Naive thymus-derived CD8-positive, alpha-beta T cell (primary cell): ENCODE data around the gene PITHD1. TPM values are rescaled to one million over a fixed set of nuclear protein-coding genes. Genes with fewer than 3 reads are reported as not detected.

Experiments used
- ATAC-seq, 2 donors: fragments of 150-1000 bp; cut with Tn5 transposase in 1 of 2; sonication (Bioruptor Pico), chemical (Tn5 transposase) in 1 of 2; 1 replicate in 1 of 2; 2 replicates in 1 of 2; pipeline ENCODE4 v1.10.0; 2021; ENCODE audit warnings: mild to moderate bottlenecking in 2 of 2, moderate library complexity in 2 of 2
- POLR2A ChIA-PET: fragments of 350-600 bp; sonication (Branson Sonifier 250); formaldehyde crosslinking; loops from one replicate; lab custom pipeline; 2021; ENCODE audit warnings: antibody characterized with exemption; lab: Charles Lee
- DNase-seq, 10 donors: peaks; one replicate each; pipeline versions ENCODE4 v3.0.0 to v3.0.0-alpha.2; 2020 to 2022
- H3K27ac Mint-ChIP-seq, 10 donors: one replicate each; pipeline ENCODE4 v1.8.0; 2020 to 2022; ENCODE audit warnings: mild to moderate bottlenecking in 10 of 10, mixed read lengths in 10 of 10, moderate library complexity in 4 of 10, inconsistent platforms in 1 of 10
- H3K27me3 Mint-ChIP-seq, 5 donors: one replicate each; pipeline ENCODE4 v1.8.0; 2021 to 2022; ENCODE audit warnings: mixed read lengths in 5 of 5
- H3K36me3 Mint-ChIP-seq, 3 donors: one replicate each; pipeline ENCODE4 v1.8.0; 2020 to 2022; ENCODE audit warnings: mixed read lengths in 3 of 3, mild to moderate bottlenecking in 2 of 3, inconsistent platforms in 1 of 3
- H3K4me1 Mint-ChIP-seq, 4 donors: one replicate each; pipeline ENCODE4 v1.8.0; 2021 to 2022; ENCODE audit warnings: mixed read lengths in 4 of 4
- H3K4me3 Mint-ChIP-seq, 10 donors: one replicate each; pipeline ENCODE4 v1.8.0; 2020 to 2022; ENCODE audit warnings: mild to moderate bottlenecking in 10 of 10, mixed read lengths in 10 of 10, moderate library complexity in 6 of 10, inconsistent platforms in 1 of 10
- H3K9me3 Mint-ChIP-seq, 9 donors: one replicate each; pipeline ENCODE4 v1.8.0; 2020 to 2022; ENCODE audit warnings: mixed read lengths in 9 of 9, mild to moderate bottlenecking in 3 of 9, inconsistent platforms in 1 of 9, moderate library complexity in 1 of 9
- polyA plus RNA-seq, 3 donors: library from polyadenylated mRNA; unstranded; fragments of 300-500 nt; fragmentation: Illumina TruSeq; gene quantifications; one replicate each; pipeline ENCODE4 v1.2.3, GENCODE V29; 2021
- total RNA-seq, 8 experiments: library from RNA in 2 of 8; stranded (reverse) in 2 of 8; gene quantifications; one replicate each; pipeline ENCODE4 v1.2.3 and lab custom pipeline; 2021 to 2026

PITHD1 gene
- total and polyA plus RNA-seq, 5 experiments from 2014 or later: 68.1 to 86.6 (median 79.1) TPM

DNA sequence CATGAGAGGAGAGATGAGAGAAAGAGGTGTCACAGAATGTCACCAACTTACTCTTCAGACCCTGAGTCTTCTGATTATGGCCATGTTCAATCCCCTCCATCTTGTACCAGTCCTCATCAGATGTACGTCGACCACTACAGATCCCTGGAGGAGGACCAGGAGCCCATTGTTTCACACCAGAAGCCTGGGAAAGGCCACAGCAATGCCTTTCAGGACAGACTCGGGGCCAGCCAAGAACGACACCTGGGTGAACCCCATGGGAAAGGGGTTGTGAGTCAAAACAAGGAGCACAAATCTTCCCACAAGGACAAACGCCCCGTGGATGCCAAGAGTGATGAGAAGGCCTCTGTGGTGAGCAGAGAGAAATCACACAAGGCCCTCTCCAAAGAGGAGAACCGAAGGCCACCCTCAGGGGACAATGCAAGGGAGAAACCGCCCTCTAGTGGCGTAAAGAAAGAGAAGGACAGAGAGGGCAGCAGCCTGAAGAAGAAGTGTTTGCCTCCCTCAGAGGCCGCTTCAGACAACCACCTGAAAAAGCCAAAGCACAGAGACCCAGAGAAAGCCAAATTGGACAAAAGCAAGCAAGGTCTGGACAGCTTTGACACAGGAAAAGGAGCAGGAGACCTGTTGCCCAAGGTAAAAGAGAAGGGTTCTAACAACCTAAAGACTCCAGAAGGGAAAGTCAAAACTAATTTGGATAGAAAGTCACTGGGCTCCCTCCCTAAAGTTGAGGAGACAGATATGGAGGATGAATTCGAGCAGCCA lies 27.0 kb upstream of the PITHD1 start:
- H3K27ac Mint-ChIP-seq: peak overlapping the region in 5 of 10 donors; percentile 47 to 91 (median 78)
- peaks cover 4 to 87% (median 22%) of the 10 kb centered on the region in 3 donors for H3K36me3 Mint-ChIP-seq
- no peak overlapping the region for H3K4me3 Mint-ChIP-seq
- POLR2A ChIA-PET: interaction anchor here (0.6 kb wide), 1 partner anchor 14 kb away, joined by 10 read pairs; no protein-coding TSS in a partner anchor
- H3K4me1 Mint-ChIP-seq: peaks cover 27 to 35% (median 32%) of the 10 kb centered on the region in 4 donors
- no peaks in the 10 kb centered on the region for H3K27me3 Mint-ChIP-seq
- ATAC-seq: peak; percentile 44 to 65
- no peaks in the 10 kb centered on the region for H3K9me3 Mint-ChIP-seq
- DNase-seq: peak in 8 of 10 donors; percentile 8 to 69 (median 20)

GRCh38 chr1:23751815-23752200 lies 26.4 kb upstream of the PITHD1 start:
- Mint-ChIP-seq H3K36me3 (peaks cover 4 to 88% (median 22%) of the 10 kb centered on the region in 3 donors), H3K9me3 (no peaks in the 10 kb centered on the region), H3K4me1 (peaks cover 25 to 33% (median 29%) of the 10 kb centered on the region in 4 donors), H3K27ac (peak overlapping the region in 3 of 10 donors; percentile 78 to 91 (median 85)), H3K4me3 (no peak overlapping the region), H3K27me3 (no peaks in the 10 kb centered on the region)
- DNase-seq (no peak), ATAC-seq (no peak)
- POLR2A ChIA-PET: no interaction called here

DNA sequence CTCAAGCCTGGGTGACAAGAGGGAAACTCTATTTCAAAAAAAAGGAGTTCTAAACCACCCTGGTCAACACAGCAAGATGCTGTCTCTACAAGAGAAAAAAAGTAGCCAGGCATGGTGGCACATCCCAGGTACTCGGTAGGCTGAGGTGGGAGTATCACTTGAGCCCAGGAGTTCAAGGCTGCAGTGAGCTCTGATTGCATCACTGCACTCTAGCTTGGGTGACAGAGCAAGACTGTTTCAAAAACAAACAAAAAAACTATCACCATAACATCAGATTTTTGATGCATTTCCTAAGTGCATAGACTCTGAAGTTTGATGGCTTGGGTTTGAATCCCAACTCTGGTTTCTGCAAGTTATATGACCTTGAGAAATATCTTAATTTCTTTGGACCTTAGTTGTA lies 25.3 kb upstream of the PITHD1 start:
- Mint-ChIP-seq H3K4me1 (peaks cover 15 to 22% (median 18%) of the 10 kb centered on the region in 4 donors), H3K36me3 (peaks cover 4 to 95% (median 22%) of the 10 kb centered on the region in 3 donors), H3K9me3 (no peaks in the 10 kb centered on the region), H3K27ac (peak overlapping the region in 1 of 10 donors; percentile 37), H3K27me3 (no peaks in the 10 kb centered on the region), H3K4me3 (no peak overlapping the region)
- DNase-seq (no peak), ATAC-seq (no peak)
- POLR2A ChIA-PET: no interaction called here

- POLR2A ChIA-PET: no interaction called here
- no peak overlapping the region for H3K27ac Mint-ChIP-seq
- H3K4me3 Mint-ChIP-seq: no peak overlapping the region
- no peaks in the 10 kb centered on the region for H3K27me3 Mint-ChIP-seq
- no peaks in the 10 kb centered on the region for H3K9me3 Mint-ChIP-seq
- DNase-seq (no peak), ATAC-seq (no peak)
- H3K4me1 Mint-ChIP-seq: peaks cover 0 to 8% (median 4%) of the 10 kb centered on the region in 4 donors
- peaks cover 0 to 99% (median 15%) of the 10 kb centered on the region in 3 donors for H3K36me3 Mint-ChIP-seq
Measured at GRCh38 chr1:23756676-23757075, 21.5 kb upstream of the PITHD1 start.

GRCh38 chr1:23757812-23758211 lies 20.4 kb upstream of the PITHD1 start:
- Mint-ChIP-seq H3K9me3 (no peaks in the 10 kb centered on the region), H3K36me3 (peaks cover 0 to 98% (median 14%) of the 10 kb centered on the region in 3 donors), H3K27me3 (no peaks in the 10 kb centered on the region), H3K4me1 (peaks cover 0 to 8% (median 3%) of the 10 kb centered on the region in 4 donors), H3K4me3 (no peak overlapping the region), H3K27ac (no peak overlapping the region)
- POLR2A ChIA-PET: interaction anchor here (0.7 to 1.5 kb wide), 2 partner anchors 14 kb away, joined by 5 to 6 read pairs; partner anchors contain the start of gene ELOA
- ATAC-seq (no peak), DNase-seq (no peak)

DNA sequence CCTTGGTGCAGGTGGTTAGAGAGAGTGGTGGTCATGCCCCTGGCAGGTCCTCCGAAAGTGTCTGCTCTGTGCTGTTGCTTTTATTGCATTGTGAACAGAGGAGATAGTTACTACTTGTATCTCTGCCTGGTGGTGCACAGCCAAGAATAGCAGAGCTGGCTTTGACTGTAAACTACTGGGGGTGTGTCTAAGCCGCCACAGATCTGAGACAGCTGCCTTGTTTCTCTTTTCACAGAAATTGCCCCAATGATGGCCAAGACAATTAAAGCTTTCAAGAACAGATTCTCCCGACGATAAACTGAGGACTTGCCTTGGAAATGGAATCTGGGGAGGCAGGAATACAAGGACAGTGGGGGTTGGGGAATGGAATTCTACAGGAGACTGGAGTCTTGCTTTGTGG lies 18.9 kb upstream of the PITHD1 start:
- Mint-ChIP-seq H3K36me3 (peaks cover 0 to 91% (median 9%) of the 10 kb centered on the region in 3 donors), H3K27ac (peak overlapping the region in 2 of 10 donors; percentile 13 to 35), H3K4me1 (peaks cover 0 to 7% (median 3%) of the 10 kb centered on the region in 4 donors), H3K9me3 (no peaks in the 10 kb centered on the region), H3K4me3 (no peak overlapping the region), H3K27me3 (no peaks in the 10 kb centered on the region)
- DNase-seq: no peak
- POLR2A ChIA-PET: no interaction called here
- no peak for ATAC-seq

DNA sequence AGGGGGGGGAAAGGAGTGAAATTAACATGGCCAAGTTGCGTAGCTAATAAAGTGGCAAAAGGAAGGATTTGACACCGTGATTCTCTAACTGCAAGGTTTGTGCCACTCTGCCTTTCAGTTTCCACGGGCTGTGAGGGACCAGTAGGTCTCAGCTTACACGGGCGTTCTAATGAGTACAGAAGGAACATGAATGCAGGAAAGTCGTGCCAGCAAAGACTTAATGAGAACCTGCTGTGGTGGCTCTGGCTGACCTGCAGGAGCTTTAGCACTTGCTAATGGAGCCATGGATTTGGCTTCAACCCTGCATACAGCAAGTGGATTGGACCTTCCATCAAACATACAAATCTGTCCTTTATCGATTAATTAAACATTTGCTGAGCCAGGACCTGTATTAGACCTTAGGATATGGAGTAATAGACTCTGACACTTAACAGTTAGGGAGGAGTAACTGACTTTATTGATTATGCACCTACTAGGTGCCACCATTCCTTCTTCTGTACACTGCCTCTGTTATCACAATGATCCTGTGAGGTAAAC lies 15.1 kb upstream of the PITHD1 start:
- POLR2A ChIA-PET: no interaction called here
- DNase-seq: no peak
- Mint-ChIP-seq H3K36me3 (peaks cover 0 to 73% (median 2%) of the 10 kb centered on the region in 3 donors), H3K4me3 (no peak overlapping the region), H3K4me1 (peaks cover 0 to 7% (median 2%) of the 10 kb centered on the region in 4 donors), H3K9me3 (no peaks in the 10 kb centered on the region), H3K27me3 (no peaks in the 10 kb centered on the region), H3K27ac (peak overlapping the region in 3 of 10 donors; percentile 40 to 43 (median 43))
- ATAC-seq: no peak

GRCh38 chr1:23768733-23769132 lies 9.5 kb upstream of the PITHD1 start:
- no peak overlapping the region for H3K27ac Mint-ChIP-seq
- H3K4me1 Mint-ChIP-seq: peaks cover 3 to 7% (median 6%) of the 10 kb centered on the region in 4 donors
- no peak for ATAC-seq
- peaks cover 0 to 30% (median 0%) of the 10 kb centered on the region in 3 donors for H3K36me3 Mint-ChIP-seq
- H3K4me3 Mint-ChIP-seq: no peak overlapping the region
- no peak for DNase-seq
- no peaks in the 10 kb centered on the region for H3K9me3 Mint-ChIP-seq
- POLR2A ChIA-PET: interaction anchor here (0.6 kb wide), 1 partner anchor 56 kb away, joined by 3 read pairs; no protein-coding TSS in a partner anchor
- no peaks in the 10 kb centered on the region for H3K27me3 Mint-ChIP-seq

GRCh38 chr1:23772049-23772853 lies 6.0 kb upstream of the PITHD1 start:
- Mint-ChIP-seq H3K36me3 (peaks cover 0 to 18% (median 0%) of the 10 kb centered on the region in 3 donors), H3K4me1 (peaks cover 3 to 33% (median 18%) of the 10 kb centered on the region in 4 donors), H3K9me3 (no peaks in the 10 kb centered on the region), H3K27ac (no peak overlapping the region), H3K27me3 (no peaks in the 10 kb centered on the region), H3K4me3 (no peak overlapping the region)
- peak; percentile 95 to 99 for ATAC-seq
- POLR2A ChIA-PET: interaction anchor here (0.7 to 2.0 kb wide), 7 partner anchors 27 to 811 kb away, joined by 3 to 7 read pairs (median 4); partner anchors contain the start of genes ELOA and GALE
- peak; percentile 69 to 91 (median 80) for DNase-seq

DNA sequence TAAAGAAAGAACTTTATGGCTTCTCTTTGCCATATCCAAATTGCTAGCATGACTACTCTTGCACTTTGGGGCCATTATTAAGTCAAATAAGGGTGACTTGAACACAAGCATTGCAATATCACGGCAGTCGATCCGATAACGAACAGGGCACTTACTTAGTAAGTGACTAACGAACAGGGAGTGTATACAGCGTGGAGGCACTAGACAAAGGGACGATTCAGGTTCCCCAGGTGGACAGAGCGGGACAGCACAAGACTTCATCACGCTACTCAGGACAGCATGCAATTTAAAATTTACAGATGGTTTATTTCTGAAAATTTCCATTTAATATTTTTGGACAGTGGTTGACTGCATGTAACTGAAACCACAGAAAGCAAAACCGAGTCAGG lies 5.4 kb upstream of the PITHD1 start:
- ATAC-seq (no peak), DNase-seq (no peak)
- H3K4me1 Mint-ChIP-seq: peaks cover 3 to 39% (median 19%) of the 10 kb centered on the region in 4 donors
- H3K27ac Mint-ChIP-seq: no peak overlapping the region
- H3K4me3 Mint-ChIP-seq: no peak overlapping the region
- no peaks in the 10 kb centered on the region for H3K27me3 Mint-ChIP-seq
- H3K36me3 Mint-ChIP-seq: peaks cover 0 to 13% (median 0%) of the 10 kb centered on the region in 3 donors
- no peaks in the 10 kb centered on the region for H3K9me3 Mint-ChIP-seq
- POLR2A ChIA-PET: no interaction called here

GRCh38 chr1:23774174-23774880 lies 3.9 kb upstream of the PITHD1 start:
- DNase-seq: no peak
- peak overlapping the region in 4 of 10 donors; percentile 9 to 65 (median 42) for H3K27ac Mint-ChIP-seq
- H3K27me3 Mint-ChIP-seq: no peaks in the 10 kb centered on the region
- no peak for ATAC-seq
- peaks cover 6 to 45% (median 28%) of the 10 kb centered on the region in 4 donors for H3K4me1 Mint-ChIP-seq
- peak overlapping the region in 1 of 10 donors; percentile 24 for H3K4me3 Mint-ChIP-seq
- POLR2A ChIA-PET: interaction anchor here (1.9 kb wide), 1 partner anchor 17 kb away, joined by 8 read pairs; the partner anchor contains the start of gene LYPLA2
- peaks cover 0 to 3% (median 0%) of the 10 kb centered on the region in 3 donors for H3K36me3 Mint-ChIP-seq
- H3K9me3 Mint-ChIP-seq: no peaks in the 10 kb centered on the region
